SK-N-SH (cell line): ENCODE results near the gene DTNBP1. TPM values are rescaled to one million over a fixed set of nuclear protein-coding genes. Genes with fewer than 3 reads are reported as not detected.

ENCODE experiments used
- CTCF ChIA-PET: fragments of 300-600, 350-600 bp; formaldehyde crosslinking; extraction: SDS; loops from one replicate; lab custom pipeline; 2021; lab: Yijun Ruan, JAX
- POLR2A ChIA-PET: fragments of 350-600 bp; sonication (Branson Sonifier 250); formaldehyde crosslinking; extraction: SDS; loops from one replicate; lab custom pipeline; 2020; ENCODE audit warnings: antibody characterized with exemption, inconsistent platforms; lab: Yijun Ruan, JAX
- DNase-seq: peaks from one replicate; pipeline ENCODE4 v3.0.0; 2012
- H2AFZ ChIP-seq: fragments of 200-600 bp; sonication (generic); 2 replicates; pipeline ENCODE4 v1.8.1; 2016; ENCODE audit warnings: antibody characterized with exemption, mild to moderate bottlenecking, low read depth
- H3F3A ChIP-seq: fragments of 200-600 bp; sonication (generic); replicated peaks from 2 replicates; pipeline ENCODE3; 2016; ENCODE audit warnings: antibody characterized with exemption, mild to moderate bottlenecking; ENCODE audit not compliant: insufficient read depth
- H3K27ac ChIP-seq, 2 experiments: fragments of 200-500 bp in 1 of 2; fragments of 200-600 bp in 1 of 2; sonication (Bioruptor generic) in 1 of 2; sonication (generic), shearing (Covaris generic) in 1 of 2; 2 replicates each; pipeline versions ENCODE4 v1.5.1 to v1.6.1; 2014 to 2016; ENCODE audit warnings: low read depth in 2 of 2, inconsistent platforms in 1 of 2, low read length in 1 of 2, mild to moderate bottlenecking in 1 of 2, mixed read lengths in 1 of 2
- H3K27me3 ChIP-seq: fragments of 200-600 bp; sonication (generic), shearing (Covaris generic); 2 replicates; pipeline ENCODE4 v1.6.1; 2016; ENCODE audit warnings: mixed run types; ENCODE audit not compliant: insufficient read depth
- H3K36me3 ChIP-seq, 2 experiments: fragments of 200-500 bp in 1 of 2; fragments of 200-600 bp in 1 of 2; sonication (Bioruptor generic) in 1 of 2; sonication (generic) in 1 of 2; replicated peaks in 1 of 2; 2 replicates each; pipeline versions ENCODE3 to v1.5.1; 2014 to 2016; ENCODE audit warnings: low read length in 1 of 2, mild to moderate bottlenecking in 1 of 2; ENCODE audit not compliant: insufficient read depth in 2 of 2, control insufficient read depth in 1 of 2
- H3K4me1 ChIP-seq, 2 experiments: fragments of 200-500 bp in 1 of 2; fragments of 200-600 bp in 1 of 2; sonication (Bioruptor generic) in 1 of 2; sonication (generic), shearing (Covaris generic) in 1 of 2; 2 replicates each; pipeline versions ENCODE4 v1.5.1 to v1.6.1; 2014 to 2016; ENCODE audit warnings: low read depth in 1 of 2, low read length in 1 of 2, mixed run types in 1 of 2; ENCODE audit not compliant: insufficient read depth in 2 of 2, control insufficient read depth in 1 of 2
- H3K4me2 ChIP-seq: fragments of 200-600 bp; sonication (generic), shearing (Covaris generic); 2 replicates; pipeline ENCODE4 v1.6.1; 2017; ENCODE audit warnings: mixed run types
- H3K4me3 ChIP-seq, 2 experiments: fragments of 200-500 bp in 1 of 2; fragments of 200-600 bp in 1 of 2; sonication (Bioruptor generic) in 1 of 2; sonication (generic), shearing (Covaris generic) in 1 of 2; 2 replicates each; pipeline versions ENCODE4 v1.5.1 to v1.8.1; 2014 to 2016; ENCODE audit warnings: low read depth in 2 of 2, inconsistent platforms in 1 of 2, low read length in 1 of 2, mild to moderate bottlenecking in 1 of 2, mixed read lengths in 1 of 2, moderate library complexity in 1 of 2
- H3K79me2 ChIP-seq: fragments of 200-600 bp; sonication (generic); 2 replicates; pipeline ENCODE4 v1.8.1; 2017; ENCODE audit warnings: mild to moderate bottlenecking; ENCODE audit not compliant: insufficient read depth
- H3K9ac ChIP-seq: fragments of 200-600 bp; sonication (generic); 2 replicates; pipeline ENCODE4 v1.6.1; 2017; ENCODE audit warnings: mixed run types
- H3K9me2 ChIP-seq: fragments of 200-600 bp; sonication (generic); 2 replicates; pipeline ENCODE4 v1.6.1; 2017; ENCODE audit warnings: mixed run types
- H3K9me3 ChIP-seq: fragments of 200-600 bp; sonication (generic); 2 replicates; pipeline ENCODE4 v1.6.1; 2017; ENCODE audit warnings: mixed run types, mild to moderate bottlenecking, moderate library complexity
- H4K20me1 ChIP-seq: fragments of 200-600 bp; sonication (generic); 2 replicates; pipeline ENCODE4 v1.6.1; 2017; ENCODE audit warnings: mild to moderate bottlenecking, mixed run types; ENCODE audit not compliant: insufficient read depth
- CHD2 ChIP-seq: fragments of 150-350 bp; IDR thresholded peaks from 2 replicates; pipeline ENCODE4 v1.6.1; 2018; ENCODE audit warnings: low read length; ENCODE audit not compliant: partially characterized antibody
- ELF1 ChIP-seq: IDR thresholded peaks from 2 replicates; pipeline ENCODE4 v1.4.0; 2012
- EP300 ChIP-seq, 2 experiments: IDR thresholded peaks; 2 replicates each; pipeline versions ENCODE4 v1.4.0 to v1.6.1; 2012; ENCODE audit warnings: borderline replicate concordance in 1 of 2, low read depth in 1 of 2, low read length in 1 of 2
- FOXJ3 ChIP-seq: sonication (generic); formaldehyde crosslinking; IDR thresholded peaks from 2 replicates; pipeline ENCODE4 v1.5.1; 2020; ENCODE audit warnings: mild to moderate bottlenecking, missing genetic modification reagents
- FOXM1 ChIP-seq: IDR thresholded peaks from 2 replicates; pipeline ENCODE4 v1.4.0; 2012; ENCODE audit warnings: low read depth, mild to moderate bottlenecking
- GABPA ChIP-seq: IDR thresholded peaks from 2 replicates; pipeline ENCODE4 v1.4.0; 2012; ENCODE audit warnings: low read depth, mild to moderate bottlenecking
- GATA2 ChIP-seq: sonication (generic); formaldehyde crosslinking; IDR thresholded peaks from 2 replicates; pipeline ENCODE4 v1.5.0; 2020; ENCODE audit warnings: mild to moderate bottlenecking, missing genetic modification reagents
- JUND ChIP-seq: IDR thresholded peaks from 2 replicates; pipeline ENCODE4 v1.4.0; 2012
- MEF2A ChIP-seq: IDR thresholded peaks from 2 replicates; pipeline ENCODE4 v1.4.0; 2012; ENCODE audit warnings: low read depth, borderline replicate concordance
- NFIC ChIP-seq: IDR thresholded peaks from 2 replicates; pipeline ENCODE4 v1.4.0; 2012; ENCODE audit warnings: borderline replicate concordance
- NRF1 ChIP-seq: IDR thresholded peaks from 2 replicates; pipeline ENCODE4 v1.6.1; 2012; ENCODE audit warnings: low read depth, mild to moderate bottlenecking, low read length
- POLR2AphosphoS5 ChIP-seq: IDR thresholded peaks from 2 replicates; pipeline ENCODE4 v1.6.1; 2012; ENCODE audit warnings: low read depth, low read length
- RAD21 ChIP-seq: IDR thresholded peaks from 2 replicates; pipeline ENCODE4 v1.6.1; 2012; ENCODE audit warnings: mild to moderate bottlenecking, low read length
- RFX5 ChIP-seq: IDR thresholded peaks from 2 replicates; pipeline ENCODE4 v1.6.1; 2012; ENCODE audit warnings: mild to moderate bottlenecking, improper control_type of control experiment, low read length
- TAF1 ChIP-seq: IDR thresholded peaks from 2 replicates; pipeline ENCODE4 v1.6.1; 2012; ENCODE audit warnings: low read depth, mild to moderate bottlenecking, low read length, moderate library complexity, borderline replicate concordance
- TEAD4 ChIP-seq: IDR thresholded peaks from 2 replicates; pipeline ENCODE4 v1.4.0; 2012; ENCODE audit warnings: mild to moderate bottlenecking, borderline replicate concordance; ENCODE audit not compliant: insufficient read depth
- WGBS: methylation state at CpG from one replicate; pipeline ENCODE4 v1.1.6; 2017; ENCODE audit warnings: low lambda C conversion rate; 5-methylcytosine and 5-hydroxymethylcytosine counted together
- polyA plus RNA-seq, 3 experiments: library from polyadenylated mRNA; depleted of rRNA; stranded (reverse); fragments of >200 nt; gene quantifications; 2 replicates each; pipeline ENCODE4 v1.2.3, GENCODE V29; 2012
- TF ChIP-seq, protein P1 (sequence below): IDR thresholded peaks from 2 replicates; pipeline ENCODE4 v1.4.0; 2012; ENCODE audit warnings: low read depth, borderline replicate concordance
- TF ChIP-seq, protein P2 (sequence below): fragments of 200-600 bp; sonication (generic); IDR thresholded peaks from 2 replicates; pipeline ENCODE4 v1.6.1; 2017; ENCODE audit warnings: antibody characterized with exemption, mild to moderate bottlenecking, moderate library complexity
- TF ChIP-seq, protein P3 (sequence below): fragments of 150-350 bp; IDR thresholded peaks from 2 replicates; pipeline ENCODE4 v1.6.1; 2016; ENCODE audit warnings: mild to moderate bottlenecking, low read depth, low read length
- TF ChIP-seq, protein P4 (sequence below): fragments of 150-350 bp; IDR thresholded peaks from 2 replicates; pipeline ENCODE4 v1.6.1; 2017; ENCODE audit warnings: antibody characterized with exemption, low read length, low read depth, borderline replicate concordance

The DTNBP1 gene, protein sequence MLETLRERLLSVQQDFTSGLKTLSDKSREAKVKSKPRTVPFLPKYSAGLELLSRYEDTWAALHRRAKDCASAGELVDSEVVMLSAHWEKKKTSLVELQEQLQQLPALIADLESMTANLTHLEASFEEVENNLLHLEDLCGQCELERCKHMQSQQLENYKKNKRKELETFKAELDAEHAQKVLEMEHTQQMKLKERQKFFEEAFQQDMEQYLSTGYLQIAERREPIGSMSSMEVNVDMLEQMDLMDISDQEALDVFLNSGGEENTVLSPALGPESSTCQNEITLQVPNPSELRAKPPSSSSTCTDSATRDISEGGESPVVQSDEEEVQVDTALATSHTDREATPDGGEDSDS
- 18.4 and 19.7 TPM in 2 replicates for polyA plus RNA-seq (2012; rRNA removed)
- polyA plus RNA-seq (2012; cell fraction: cytosol; rRNA removed) = 15.4 and 18.8 TPM in 2 replicates
- polyA plus RNA-seq (2012; cell fraction: nucleus; rRNA removed) = 15.6 and 16.7 TPM in 2 replicates

DNA sequence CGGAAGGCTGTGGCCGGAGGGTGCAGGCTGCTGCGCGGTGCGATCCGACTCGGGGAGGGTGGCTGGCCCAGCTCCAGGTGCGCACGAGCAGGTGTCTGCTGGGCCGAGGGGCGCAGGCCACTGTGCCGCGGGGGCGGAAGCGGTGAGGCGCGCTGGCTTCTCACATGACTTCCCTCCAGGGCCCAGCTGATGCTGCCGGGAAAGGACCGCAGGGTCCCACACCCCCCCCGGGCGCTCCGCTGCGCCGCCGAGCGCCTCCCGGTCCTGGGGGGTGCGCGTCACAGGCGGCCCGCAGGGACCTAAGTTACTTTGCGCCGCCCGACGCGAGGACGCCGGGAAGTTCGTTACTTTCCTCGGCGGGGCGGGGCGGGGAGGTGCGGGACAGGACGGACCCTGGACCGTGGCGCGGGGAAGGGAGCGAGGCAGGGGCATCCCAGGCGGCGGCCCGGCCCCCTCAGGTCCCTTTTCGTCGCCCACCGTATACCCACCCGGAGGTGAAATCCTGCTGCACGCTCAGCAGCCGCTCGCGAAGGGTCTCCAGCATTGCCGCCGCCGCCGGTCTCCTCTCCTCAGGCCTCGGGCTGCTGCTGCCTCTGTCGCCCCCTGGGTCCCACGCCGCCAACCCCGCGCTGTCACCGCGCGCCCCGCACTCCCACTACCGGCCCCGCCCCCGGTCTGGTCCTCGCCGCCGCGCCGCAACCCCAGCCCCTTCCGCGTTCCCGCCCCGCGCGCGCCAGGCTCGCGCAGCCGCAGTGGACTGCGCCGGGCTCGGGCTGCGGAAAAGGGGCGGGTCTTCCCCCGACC lies at the start of gene DTNBP1:
DTNBP1 (minus strand) TSS at position 703 of the 804 bp plus-strand sequence; CDS start at position 544, 159 bp downstream.
- Histone ChIP-seq H3K4me3 (peak within 1 kb of the TSS; percentile 79 to 86), H3F3A (no peaks in the 10 kb centered on the region), H3K79me2 (peaks cover 14% of the 10 kb centered on the region), H3K36me3 (peaks cover 3 to 6% of the 10 kb centered on the region in 2 experiments), H3K27ac (peak within 1 kb of the TSS in 1 of 2 experiments; percentile 9; a peak in 1 of 4 replicates), H3K4me1 (peaks cover 0 to 10% of the 10 kb centered on the region in 2 experiments; a peak in 1 of 4 replicates), H3K4me2 (peak within 1 kb of the TSS; percentile 95), H4K20me1 (no peaks in the 10 kb centered on the region), H3K9me2 (no peaks in the 10 kb centered on the region), H3K27me3 (no peaks in the 10 kb centered on the region), H3K9ac (peak within 1 kb of the TSS; percentile 63), H3K9me3 (no peaks in the 10 kb centered on the region), H2AFZ (peak within 1 kb of the TSS; percentile 81)
- 0 out of 2 replicates have a peak, but pooled peaks have one; percentile 11 for TF ChIP-seq GABPA
- TF ChIP-seq NRF1 = peak; percentile 89
- peak; percentile 76 for TF ChIP-seq ELF1
- TF ChIP-seq MEF2A = no peak
- TF ChIP-seq, protein P1, sequence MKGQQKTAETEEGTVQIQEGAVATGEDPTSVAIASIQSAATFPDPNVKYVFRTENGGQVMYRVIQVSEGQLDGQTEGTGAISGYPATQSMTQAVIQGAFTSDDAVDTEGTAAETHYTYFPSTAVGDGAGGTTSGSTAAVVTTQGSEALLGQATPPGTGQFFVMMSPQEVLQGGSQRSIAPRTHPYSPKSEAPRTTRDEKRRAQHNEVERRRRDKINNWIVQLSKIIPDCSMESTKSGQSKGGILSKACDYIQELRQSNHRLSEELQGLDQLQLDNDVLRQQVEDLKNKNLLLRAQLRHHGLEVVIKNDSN = peak; percentile 72
- peak; percentile 97 for DNase-seq
- WGBS = 0% methylated on average over 10 of the region's 98 CpGs
- POLR2A ChIA-PET = interaction anchor here (0.5 to 0.7 kb wide), 2 partner anchors 117 to 416 kb away, joined by 3 to 5 read pairs; no protein-coding TSS in a partner anchor
- CTCF ChIA-PET = interaction anchor here (0.7 to 1.0 kb wide), 3 partner anchors 15 to 466 kb away, joined by 3 to 4 read pairs (median 3); partner anchors contain the start of gene MYLIP

DNA sequence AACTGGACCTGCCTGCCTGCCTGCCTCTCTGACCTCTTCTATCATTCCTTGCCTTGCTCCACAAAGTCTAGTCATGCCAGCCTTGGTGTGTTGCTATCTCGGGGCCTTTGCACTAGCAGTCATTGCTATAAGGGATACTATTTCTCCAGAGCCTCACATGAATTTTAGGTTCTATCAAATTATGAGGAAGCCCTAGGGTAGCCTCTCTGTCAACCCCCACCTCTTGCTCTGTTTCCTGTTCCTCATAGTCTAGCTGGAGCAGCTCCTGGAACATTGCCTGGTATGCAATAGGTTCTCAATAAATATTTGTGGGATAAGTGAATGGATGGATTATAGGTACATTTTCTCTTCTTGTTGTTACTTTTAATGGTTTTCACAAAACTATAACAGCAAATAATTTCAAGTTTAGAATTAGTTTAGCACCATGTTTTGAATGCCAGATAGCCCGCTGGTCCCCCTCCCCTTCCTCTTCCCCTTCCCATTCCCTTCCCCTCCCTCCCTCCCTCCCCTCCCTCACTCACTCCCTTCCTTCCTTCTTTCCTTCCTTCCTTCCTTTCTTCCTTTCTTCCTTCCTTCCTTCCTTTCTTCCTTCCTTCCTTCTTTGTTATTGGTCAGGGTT lies 46.9 kb upstream of the DTNBP1 start:
- ChIA-PET CTCF (no interaction called here), POLR2A (no interaction called here)
- no peak overlapping the region for H3K4me3 ChIP-seq
- H3K4me1 ChIP-seq = no peaks in the 10 kb centered on the region
- no peak overlapping the region for H3K9ac ChIP-seq
- 35% methylated on average over 2 of the region's 2 CpGs for WGBS
- no peak overlapping the region for H2AFZ ChIP-seq
- no peaks in the 10 kb centered on the region for H3K9me2 ChIP-seq
- H3K4me2 ChIP-seq = no peak overlapping the region
- no peaks in the 10 kb centered on the region for H3K27me3 ChIP-seq
- H3K9me3 ChIP-seq = no peaks in the 10 kb centered on the region
- DNase-seq = no peak
- no peak overlapping the region for H3K27ac ChIP-seq
- no peaks in the 10 kb centered on the region for H3K79me2 ChIP-seq
- H3K36me3 ChIP-seq = no peaks in the 10 kb centered on the region
- no peaks in the 10 kb centered on the region for H3F3A ChIP-seq
- H4K20me1 ChIP-seq = no peaks in the 10 kb centered on the region
- TF ChIP-seq NRF1 (no peak), NFIC (no peak), JUND (no peak), FOXJ3 (CRISPR knock-in tag) (no peak), FOXM1 (no peak), RFX5 (no peak), CHD2 (no peak), GABPA (no peak), GATA2 (CRISPR knock-in tag) (no peak), RAD21 (no peak), POLR2AphosphoS5 (no peak), EP300 (IDR thresholded peaks at IDR 0.05; ENCODE audit: borderline replicate concordance in 1 of 2, low read depth in 1 of 2, low read length in 1 of 2) (no peak), MEF2A (no peak), TEAD4 (no peak), TAF1 (no peak)
- TF ChIP-seq, protein P2, sequence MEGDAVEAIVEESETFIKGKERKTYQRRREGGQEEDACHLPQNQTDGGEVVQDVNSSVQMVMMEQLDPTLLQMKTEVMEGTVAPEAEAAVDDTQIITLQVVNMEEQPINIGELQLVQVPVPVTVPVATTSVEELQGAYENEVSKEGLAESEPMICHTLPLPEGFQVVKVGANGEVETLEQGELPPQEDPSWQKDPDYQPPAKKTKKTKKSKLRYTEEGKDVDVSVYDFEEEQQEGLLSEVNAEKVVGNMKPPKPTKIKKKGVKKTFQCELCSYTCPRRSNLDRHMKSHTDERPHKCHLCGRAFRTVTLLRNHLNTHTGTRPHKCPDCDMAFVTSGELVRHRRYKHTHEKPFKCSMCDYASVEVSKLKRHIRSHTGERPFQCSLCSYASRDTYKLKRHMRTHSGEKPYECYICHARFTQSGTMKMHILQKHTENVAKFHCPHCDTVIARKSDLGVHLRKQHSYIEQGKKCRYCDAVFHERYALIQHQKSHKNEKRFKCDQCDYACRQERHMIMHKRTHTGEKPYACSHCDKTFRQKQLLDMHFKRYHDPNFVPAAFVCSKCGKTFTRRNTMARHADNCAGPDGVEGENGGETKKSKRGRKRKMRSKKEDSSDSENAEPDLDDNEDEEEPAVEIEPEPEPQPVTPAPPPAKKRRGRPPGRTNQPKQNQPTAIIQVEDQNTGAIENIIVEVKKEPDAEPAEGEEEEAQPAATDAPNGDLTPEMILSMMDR = no peak
- TF ChIP-seq, protein P3, sequence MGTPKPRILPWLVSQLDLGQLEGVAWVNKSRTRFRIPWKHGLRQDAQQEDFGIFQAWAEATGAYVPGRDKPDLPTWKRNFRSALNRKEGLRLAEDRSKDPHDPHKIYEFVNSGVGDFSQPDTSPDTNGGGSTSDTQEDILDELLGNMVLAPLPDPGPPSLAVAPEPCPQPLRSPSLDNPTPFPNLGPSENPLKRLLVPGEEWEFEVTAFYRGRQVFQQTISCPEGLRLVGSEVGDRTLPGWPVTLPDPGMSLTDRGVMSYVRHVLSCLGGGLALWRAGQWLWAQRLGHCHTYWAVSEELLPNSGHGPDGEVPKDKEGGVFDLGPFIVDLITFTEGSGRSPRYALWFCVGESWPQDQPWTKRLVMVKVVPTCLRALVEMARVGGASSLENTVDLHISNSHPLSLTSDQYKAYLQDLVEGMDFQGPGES = no peak
- TF ChIP-seq, protein P4, sequence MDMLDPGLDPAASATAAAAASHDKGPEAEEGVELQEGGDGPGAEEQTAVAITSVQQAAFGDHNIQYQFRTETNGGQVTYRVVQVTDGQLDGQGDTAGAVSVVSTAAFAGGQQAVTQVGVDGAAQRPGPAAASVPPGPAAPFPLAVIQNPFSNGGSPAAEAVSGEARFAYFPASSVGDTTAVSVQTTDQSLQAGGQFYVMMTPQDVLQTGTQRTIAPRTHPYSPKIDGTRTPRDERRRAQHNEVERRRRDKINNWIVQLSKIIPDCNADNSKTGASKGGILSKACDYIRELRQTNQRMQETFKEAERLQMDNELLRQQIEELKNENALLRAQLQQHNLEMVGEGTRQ = no peak
